Mesenteric fat pad (tissue), 1 donor: ENCODE data around the gene LIN52. TPM values are rescaled to one million over a fixed set of nuclear protein-coding genes. Genes with fewer than 3 reads are reported as not detected.

Experiments used
- DNase-seq: peaks from one replicate; pipeline ENCODE4 v3.0.0-alpha.2; 2020; ENCODE audit warnings: low spot score
- total RNA-seq: library from RNA; stranded (reverse); fragmentation: NEBNext Ultra II Directional; extraction: Animal tissue kit (Norgen Biotek cat#: 25700); gene quantifications from one replicate; pipeline ENCODE4 v1.2.1, GENCODE V29; 2021
- donor health status: DM: yes; HTN: yes; CAD: no.

LIN52 gene
- total RNA-seq, 1 donor from 2014 or later: 9.2 TPM

GRCh38 chr14:74190927-74191575, 106.3 kb downstream of the LIN52 start:
- DNase-seq: no peak

- no peak for DNase-seq
Observed at GRCh38 chr14:74194506-74195274, 109.9 kb downstream of the LIN52 start.

GRCh38 chr14:74195623-74196022, 110.9 kb downstream of the LIN52 start:
- DNase-seq: no peak

GRCh38 chr14:74198441-74199234, 113.9 kb downstream of the LIN52 start:
- no peak for DNase-seq

- DNase-seq: no peak
Observed at GRCh38 chr14:74202113-74202512, 117.4 kb downstream of the LIN52 start.

GRCh38 chr14:74203639-74204038, 118.9 kb downstream of the LIN52 start:
- DNase-seq: no peak

- DNase-seq: no peak
Observed at GRCh38 chr14:74204491-74204890, 119.7 kb downstream of the LIN52 start.

GRCh38 chr14:74205882-74206281, 121.1 kb downstream of the LIN52 start:
- DNase-seq: no peak

GRCh38 chr14:74207943-74208342, 123.2 kb downstream of the LIN52 start:
- no peak for DNase-seq

- DNase-seq: no peak
Observed at GRCh38 chr14:74208642-74209041, 123.9 kb downstream of the LIN52 start.

- peak; percentile 84 for DNase-seq
Observed at GRCh38 chr14:74211945-74212580, 127.3 kb downstream of the LIN52 start.

- peak; percentile 65 for DNase-seq
Observed at GRCh38 chr14:74213907-74214803, 129.4 kb downstream of the LIN52 start.

- DNase-seq: peak; percentile 77
Observed at GRCh38 chr14:74216671-74217070, 131.9 kb downstream of the LIN52 start.

GRCh38 chr14:74217672-74218448, 133.1 kb downstream of the LIN52 start:
- peak; percentile 93 for DNase-seq

- peak; percentile 81 for DNase-seq
Observed at GRCh38 chr14:74218462-74218861, 133.7 kb downstream of the LIN52 start.

- peak; percentile 76 for DNase-seq
Observed at GRCh38 chr14:74219277-74220205, 134.8 kb downstream of the LIN52 start.

GRCh38 chr14:74220991-74221390, 136.2 kb downstream of the LIN52 start:
- peak; percentile 69 for DNase-seq

GRCh38 chr14:74221741-74222140, 137.0 kb downstream of the LIN52 start:
- DNase-seq: peak; percentile 67
